SKM-1 treated with dmso at 0.1 percent for 144 hours (cell line): Measurements from ENCODE around the gene NUTM2G.
"Not testable (repeated sequence)": the region's sequence is repeated elsewhere in the genome, so short reads cannot be mapped to it uniquely, and the experiment has no call there.

Experiments
- DNase-seq: peaks from one replicate; lab custom pipeline; 2025; ENCODE audit not compliant: unreplicated experiment; lab: John Stamatoyannopoulos, UW

The NUTM2G gene

GRCh38 chr9:96942181-96942580 is 13.5 kb downstream of the NUTM2G start:
- not testable (repeated sequence) for DNase-seq

- not testable (repeated sequence) for DNase-seq
These were observed 20.7 kb downstream of the NUTM2G start for GRCh38 chr9:96949346-96949745.

GRCh38 chr9:96950539-96950938 is 21.9 kb downstream of the NUTM2G start:
- DNase-seq, result not testable (repeated sequence)

GRCh38 chr9:96967591-96967990 is 38.9 kb downstream of the NUTM2G start:
- not testable (repeated sequence) for DNase-seq

- not testable (repeated sequence) for DNase-seq
These were observed 43.9 kb downstream of the NUTM2G start for GRCh38 chr9:96972552-96972951.

GRCh38 chr9:96974037-96974436 is 45.4 kb downstream of the NUTM2G start:
- not testable (repeated sequence) for DNase-seq

- DNase-seq, result not testable (repeated sequence)
These were observed 55.0 kb downstream of the NUTM2G start for GRCh38 chr9:96983496-96984122.

- DNase-seq, result not testable (repeated sequence)
These were observed 55.5 kb downstream of the NUTM2G start for GRCh38 chr9:96984139-96984538.

- DNase-seq, result not testable (repeated sequence)
These were observed 56.2 kb downstream of the NUTM2G start for GRCh38 chr9:96984887-96985286.
